ENCODE measurements around the gene ADAT2. TPM values are rescaled to one million over a fixed set of nuclear protein-coding genes. Genes with fewer than 3 reads are reported as not detected.

ADAT2 gene
- polyA plus RNA-seq, 3 donors: 0.08 to 9.7 (median 0.51) TPM

- TF ChIP-seq, protein P1, sequence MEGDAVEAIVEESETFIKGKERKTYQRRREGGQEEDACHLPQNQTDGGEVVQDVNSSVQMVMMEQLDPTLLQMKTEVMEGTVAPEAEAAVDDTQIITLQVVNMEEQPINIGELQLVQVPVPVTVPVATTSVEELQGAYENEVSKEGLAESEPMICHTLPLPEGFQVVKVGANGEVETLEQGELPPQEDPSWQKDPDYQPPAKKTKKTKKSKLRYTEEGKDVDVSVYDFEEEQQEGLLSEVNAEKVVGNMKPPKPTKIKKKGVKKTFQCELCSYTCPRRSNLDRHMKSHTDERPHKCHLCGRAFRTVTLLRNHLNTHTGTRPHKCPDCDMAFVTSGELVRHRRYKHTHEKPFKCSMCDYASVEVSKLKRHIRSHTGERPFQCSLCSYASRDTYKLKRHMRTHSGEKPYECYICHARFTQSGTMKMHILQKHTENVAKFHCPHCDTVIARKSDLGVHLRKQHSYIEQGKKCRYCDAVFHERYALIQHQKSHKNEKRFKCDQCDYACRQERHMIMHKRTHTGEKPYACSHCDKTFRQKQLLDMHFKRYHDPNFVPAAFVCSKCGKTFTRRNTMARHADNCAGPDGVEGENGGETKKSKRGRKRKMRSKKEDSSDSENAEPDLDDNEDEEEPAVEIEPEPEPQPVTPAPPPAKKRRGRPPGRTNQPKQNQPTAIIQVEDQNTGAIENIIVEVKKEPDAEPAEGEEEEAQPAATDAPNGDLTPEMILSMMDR (IDR thresholded peaks at IDR 0.05): no peak
- peaks cover 0 to 3% (median 3%) of the 10 kb centered on the region in 3 donors for H3K27me3 Mint-ChIP-seq (ENCODE audit: low read depth in 3 of 3)
- no peak overlapping the region for H3K4me3 Mint-ChIP-seq
- H2AFZ ChIP-seq (ENCODE audit: insufficient read depth, low read depth, low read length, poor library complexity, severe bottlenecking): no peak overlapping the region
- H3K27ac Mint-ChIP-seq: no peak overlapping the region
- H3K36me3 ChIP-seq (replicated peaks in 1 of 2; ENCODE audit: control insufficient read depth in 1 of 2, insufficient read depth in 2 of 2, low read length in 2 of 2): no peaks in the 10 kb centered on the region
- no peak overlapping the region for H3K4me2 ChIP-seq (replicated peaks; ENCODE audit: extremely low read depth, low read length, poor library complexity, severe bottlenecking)
- no peaks in the 10 kb centered on the region for H3K4me1 ChIP-seq (ENCODE audit: control insufficient read depth in 1 of 2, insufficient read depth in 2 of 2, low read length in 2 of 2)
- peaks cover 3% of the 10 kb centered on the region for H3K4me1 Mint-ChIP-seq
- no peaks in the 10 kb centered on the region for H3K9me3 ChIP-seq (replicated peaks in 1 of 2; ENCODE audit: control insufficient read depth in 1 of 2, insufficient read depth in 1 of 2, low read length in 2 of 2)
- no peak overlapping the region for H3K4me3 ChIP-seq (replicated peaks in 1 of 3; ENCODE audit: low read depth in 2 of 3, low read length in 3 of 3)
- no peaks in the 10 kb centered on the region for H3K27me3 ChIP-seq (ENCODE audit: control insufficient read depth in 2 of 2, insufficient read depth in 2 of 2, low read length in 2 of 2)
- no peak overlapping the region for H3K27ac ChIP-seq (ENCODE audit: low read depth in 1 of 2, low read length in 2 of 2)
- intact Hi-C loops (cut with micrococcal nuclease): no loop called here
- no peak overlapping the region for H3K9ac ChIP-seq (ENCODE audit: insufficient read depth, low read length, poor library complexity, severe bottlenecking)
- peaks cover 0 to 9% (median 6%) of the 10 kb centered on the region in 7 donors for H3K9me3 Mint-ChIP-seq
- H3K79me2 ChIP-seq (ENCODE audit: insufficient read depth, low read length): no peaks in the 10 kb centered on the region
- WGBS (ENCODE audit: insufficient coverage): 80% methylated on average over 1 of the region's 3 CpGs
- DNase-seq: no peak
- no peaks in the 10 kb centered on the region for H3K36me3 Mint-ChIP-seq
- H4K20me1 ChIP-seq (ENCODE audit: insufficient read depth, low read length): no peaks in the 10 kb centered on the region
These were observed 74.1 kb downstream of the ADAT2 start for GRCh38 chr6:143376375-143376774.

DNA sequence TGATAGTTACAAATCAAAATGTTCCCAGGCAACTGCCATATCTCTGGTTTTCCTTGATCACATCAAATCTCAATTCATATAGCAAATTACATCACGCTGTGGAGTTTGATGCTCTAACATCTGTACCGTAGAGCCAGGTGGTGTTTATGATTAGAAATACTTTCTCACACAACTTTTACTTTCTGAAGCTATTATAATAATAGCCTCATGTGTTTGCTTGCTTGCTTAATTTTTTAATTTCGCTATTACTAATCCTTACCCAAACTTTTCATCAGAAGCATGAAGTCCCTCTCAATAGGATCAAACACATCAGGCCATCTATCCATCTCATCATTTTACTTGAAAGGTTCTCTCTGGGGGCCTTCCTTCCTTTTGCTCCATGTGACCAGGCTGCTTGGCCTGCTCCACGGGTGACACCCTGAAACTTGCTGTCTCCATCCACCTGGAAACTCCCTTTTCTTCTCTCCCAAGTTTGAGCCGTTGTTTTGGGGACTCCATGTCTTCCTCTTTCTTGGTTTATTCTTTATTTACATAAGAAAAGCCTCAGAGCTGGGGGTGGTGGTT is 75.4 kb downstream of the ADAT2 start:
- no peak overlapping the region for H3K4me2 ChIP-seq (replicated peaks; ENCODE audit: extremely low read depth, low read length, poor library complexity, severe bottlenecking)
- peaks cover 0 to 9% (median 5%) of the 10 kb centered on the region in 7 donors for H3K9me3 Mint-ChIP-seq
- intact Hi-C loops (cut with micrococcal nuclease): no loop called here

More for the DNA sequence above, 75.4 kb downstream of the ADAT2 start:
- H3K4me1 ChIP-seq (ENCODE audit: control insufficient read depth in 1 of 2, insufficient read depth in 2 of 2, low read length in 2 of 2): no peaks in the 10 kb centered on the region
- no peaks in the 10 kb centered on the region for H3K79me2 ChIP-seq (ENCODE audit: insufficient read depth, low read length)
- TF ChIP-seq, protein P1 (IDR thresholded peaks at IDR 0.05): no peak
- Mint-ChIP-seq H3K27me3 (ENCODE audit: low read depth in 3 of 3) (peaks cover 2 to 3% (median 3%) of the 10 kb centered on the region in 3 donors), H3K4me1 (peaks cover 3% of the 10 kb centered on the region), H3K27ac (no peak overlapping the region), H3K4me3 (no peak overlapping the region), H3K36me3 (no peaks in the 10 kb centered on the region)
- no peak overlapping the region for H3K27ac ChIP-seq (ENCODE audit: low read depth in 1 of 2, low read length in 2 of 2)
- no peaks in the 10 kb centered on the region for H3K9me3 ChIP-seq (replicated peaks in 1 of 2; ENCODE audit: control insufficient read depth in 1 of 2, insufficient read depth in 1 of 2, low read length in 2 of 2)
- H3K4me3 ChIP-seq (replicated peaks in 1 of 3; ENCODE audit: low read depth in 2 of 3, low read length in 3 of 3): no peak overlapping the region
- H3K36me3 ChIP-seq (replicated peaks in 1 of 2; ENCODE audit: control insufficient read depth in 1 of 2, insufficient read depth in 2 of 2, low read length in 2 of 2): no peaks in the 10 kb centered on the region
- no peak overlapping the region for H3K9ac ChIP-seq (ENCODE audit: insufficient read depth, low read length, poor library complexity, severe bottlenecking)
- no peak for DNase-seq
- H2AFZ ChIP-seq (ENCODE audit: insufficient read depth, low read depth, low read length, poor library complexity, severe bottlenecking): no peak overlapping the region
- no peaks in the 10 kb centered on the region for H4K20me1 ChIP-seq (ENCODE audit: insufficient read depth, low read length)
- H3K27me3 ChIP-seq (ENCODE audit: control insufficient read depth in 2 of 2, insufficient read depth in 2 of 2, low read length in 2 of 2): no peaks in the 10 kb centered on the region
- WGBS (ENCODE audit: insufficient coverage): 100% methylated on average over 2 of the region's 5 CpGs
